ENCODE data around the gene GGCT. TPM values are rescaled to one million over a fixed set of nuclear protein-coding genes. Genes with fewer than 3 reads are reported as not detected.

Gene GGCT
- total and polyA plus RNA-seq, 8 donors, result 41.9 to 68.4 (median 61.2) TPM

DNA sequence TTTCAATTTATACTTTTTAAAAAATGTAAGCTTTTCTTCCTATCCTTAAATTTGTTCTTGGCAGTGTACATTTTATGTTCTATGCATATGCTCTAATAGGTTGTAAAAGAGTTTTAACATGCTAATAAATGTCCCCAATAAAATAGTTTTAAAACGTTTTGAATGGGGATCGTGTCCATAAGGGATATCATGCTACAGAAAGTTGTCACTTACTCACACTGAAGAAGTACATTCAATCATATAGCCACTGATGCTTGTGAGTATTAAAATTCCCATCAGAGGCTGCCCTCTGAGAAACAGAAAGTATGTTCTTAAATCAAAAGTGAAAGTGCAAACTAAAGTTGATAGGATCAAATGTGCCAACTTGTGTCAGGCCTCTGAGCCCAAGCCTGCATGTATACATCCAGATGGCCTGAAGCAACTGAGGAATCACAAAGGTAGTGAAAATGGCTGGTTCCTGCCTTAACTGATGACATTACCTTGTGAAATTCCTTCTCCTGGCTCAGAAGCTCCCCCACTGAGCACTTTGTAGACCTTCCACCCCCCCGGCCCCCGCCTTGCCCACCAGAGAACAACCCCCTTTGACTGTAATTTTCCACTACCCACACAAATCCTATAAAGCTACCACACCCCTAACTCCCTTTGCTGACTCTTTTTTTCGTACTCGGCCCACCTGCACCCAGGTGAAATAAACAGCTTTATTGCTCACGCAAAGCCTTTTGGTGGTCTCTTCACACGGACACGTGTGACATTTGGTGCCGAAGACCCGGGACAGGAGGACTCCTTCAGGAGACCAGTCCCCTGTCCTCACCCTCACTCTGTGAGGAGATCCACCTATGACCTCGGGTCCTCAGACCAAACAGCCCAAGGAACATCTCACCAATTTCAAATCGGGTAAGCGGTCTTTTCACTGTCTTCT is 25.2 kb downstream of the GGCT start:
- Histone ChIP-seq H3K9me3 (no peaks in the 10 kb centered on the region), H3K36me3 (no peaks in the 10 kb centered on the region), H3K27ac (peak overlapping the region; percentile 93 to 94), H3K27me3 (no peaks in the 10 kb centered on the region), H3K4me3 (peak overlapping the region; percentile 53 to 66), H3K4me1 (peaks cover 36 to 45% of the 10 kb centered on the region in 2 donors)
- intact Hi-C loops (cut with DNase I), result no loop called here
- peak; percentile 13 for ATAC-seq
- no peak for DNase-seq
- TF ChIP-seq, protein P1, sequence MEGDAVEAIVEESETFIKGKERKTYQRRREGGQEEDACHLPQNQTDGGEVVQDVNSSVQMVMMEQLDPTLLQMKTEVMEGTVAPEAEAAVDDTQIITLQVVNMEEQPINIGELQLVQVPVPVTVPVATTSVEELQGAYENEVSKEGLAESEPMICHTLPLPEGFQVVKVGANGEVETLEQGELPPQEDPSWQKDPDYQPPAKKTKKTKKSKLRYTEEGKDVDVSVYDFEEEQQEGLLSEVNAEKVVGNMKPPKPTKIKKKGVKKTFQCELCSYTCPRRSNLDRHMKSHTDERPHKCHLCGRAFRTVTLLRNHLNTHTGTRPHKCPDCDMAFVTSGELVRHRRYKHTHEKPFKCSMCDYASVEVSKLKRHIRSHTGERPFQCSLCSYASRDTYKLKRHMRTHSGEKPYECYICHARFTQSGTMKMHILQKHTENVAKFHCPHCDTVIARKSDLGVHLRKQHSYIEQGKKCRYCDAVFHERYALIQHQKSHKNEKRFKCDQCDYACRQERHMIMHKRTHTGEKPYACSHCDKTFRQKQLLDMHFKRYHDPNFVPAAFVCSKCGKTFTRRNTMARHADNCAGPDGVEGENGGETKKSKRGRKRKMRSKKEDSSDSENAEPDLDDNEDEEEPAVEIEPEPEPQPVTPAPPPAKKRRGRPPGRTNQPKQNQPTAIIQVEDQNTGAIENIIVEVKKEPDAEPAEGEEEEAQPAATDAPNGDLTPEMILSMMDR (IDR thresholded peaks at IDR 0.05), result no peak

DNA sequence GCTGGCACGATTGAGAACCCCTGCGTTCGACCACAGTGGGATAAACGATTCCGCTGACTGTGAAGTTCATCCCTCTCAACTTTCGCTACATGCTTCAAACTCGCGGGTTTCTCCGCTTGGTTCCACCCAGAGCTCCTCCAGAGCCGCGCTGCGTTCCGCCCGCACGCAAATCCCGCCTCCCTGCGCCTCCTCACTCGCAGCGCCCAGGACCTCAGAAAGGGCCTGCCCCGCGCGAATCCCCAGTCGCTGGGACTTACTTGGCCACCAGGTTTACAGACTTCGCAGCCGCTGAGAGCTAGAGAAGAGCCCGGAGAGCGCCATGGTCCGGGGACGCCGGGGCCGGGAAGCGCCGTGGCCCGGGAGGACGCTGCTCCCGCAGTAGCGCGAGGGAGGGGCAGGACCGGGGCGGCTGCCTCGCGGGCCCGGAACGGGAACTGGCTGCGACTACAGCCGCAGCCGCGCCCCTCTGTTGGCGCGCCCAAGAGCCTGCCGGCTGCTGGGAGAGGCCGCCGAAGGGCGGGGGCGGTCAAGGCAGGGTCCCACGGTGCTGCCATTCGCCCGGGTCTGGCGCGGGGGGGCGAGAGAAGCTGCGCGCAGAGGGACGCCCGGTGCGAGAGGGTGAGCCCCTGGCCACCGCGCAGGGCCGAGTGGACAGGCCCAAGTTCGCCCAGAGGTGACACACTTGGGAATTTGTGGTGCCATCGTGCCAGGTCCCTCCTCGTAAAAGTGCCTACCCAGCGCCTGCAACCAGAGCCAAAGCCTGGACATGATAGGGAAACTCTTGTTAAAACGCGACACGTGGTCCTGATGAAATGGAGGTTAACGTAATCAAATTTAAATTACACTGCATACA is 26.1 kb downstream of the GGCT start, which contains the start of gene NOD1:
Gene NOD1 (minus strand): TSS at position 436 of the 853 bp plus-strand sequence. CDS start 21,863 bp downstream, outside the sequence.
- peak in 3 of 4 donors; percentile 85 to 98 (median 85) for DNase-seq
- H3K4me1 ChIP-seq, result peaks cover 43 to 54% of the 10 kb centered on the region in 2 donors
- no peaks in the 10 kb centered on the region for H3K27me3 ChIP-seq
- TF ChIP-seq, protein P1 (IDR thresholded peaks at IDR 0.05), result peak in 1 of 2 donors; percentile 25
- H3K4me3 ChIP-seq, result peak within 1 kb of the TSS; percentile 53 to 66
- peak within 1 kb of the TSS; percentile 93 to 94 for H3K27ac ChIP-seq
- H3K36me3 ChIP-seq, result no peaks in the 10 kb centered on the region
- peak; percentile 94 for ATAC-seq
- intact Hi-C loops (cut with DNase I), result no loop called here
- H3K9me3 ChIP-seq, result no peaks in the 10 kb centered on the region

DNA sequence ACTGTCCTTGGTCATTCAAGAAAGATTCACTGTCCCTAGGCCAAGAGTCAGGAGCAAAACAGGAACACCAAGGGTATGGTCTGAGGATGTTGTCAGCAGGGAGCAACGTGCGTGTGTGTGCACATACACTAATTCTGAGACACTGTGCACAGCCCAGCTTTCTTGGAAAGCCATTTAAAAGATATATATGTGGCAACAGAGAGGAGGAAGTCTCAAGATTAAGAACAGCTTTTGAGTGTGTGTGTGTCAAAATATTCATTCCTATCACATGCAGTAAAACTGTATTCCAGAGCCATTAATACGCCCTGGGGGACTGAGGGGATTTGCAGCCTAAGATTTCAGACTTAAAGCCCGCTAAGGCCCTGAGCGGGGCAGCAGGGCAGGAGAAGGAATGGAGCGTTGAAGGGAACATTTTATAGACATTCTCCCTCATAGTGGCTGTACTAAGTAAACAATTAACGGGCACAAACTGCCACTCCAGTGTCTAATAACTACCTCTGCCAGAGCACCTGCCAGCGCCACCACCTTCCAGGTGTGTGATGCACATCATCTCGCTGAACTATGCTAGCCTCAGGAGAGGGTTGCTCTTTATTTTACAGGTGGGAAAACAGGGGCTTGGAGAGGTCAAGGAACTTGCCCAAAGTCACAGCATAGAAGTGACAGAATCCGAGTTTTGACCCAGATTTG is 28.0 kb downstream of the GGCT start:
- no peaks in the 10 kb centered on the region for H3K9me3 ChIP-seq
- intact Hi-C loops (cut with DNase I), result no loop called here
- peak overlapping the region in 1 of 2 donors; percentile 53 for H3K4me3 ChIP-seq
- H3K36me3 ChIP-seq, result no peaks in the 10 kb centered on the region
- H3K4me1 ChIP-seq, result peaks cover 59 to 74% of the 10 kb centered on the region in 2 donors
- no peaks in the 10 kb centered on the region for H3K27me3 ChIP-seq
- TF ChIP-seq, protein P1 (IDR thresholded peaks at IDR 0.05), result no peak
- ATAC-seq (peak; percentile 25), DNase-seq (no peak)
- peak overlapping the region; percentile 17 to 39 for H3K27ac ChIP-seq

DNA sequence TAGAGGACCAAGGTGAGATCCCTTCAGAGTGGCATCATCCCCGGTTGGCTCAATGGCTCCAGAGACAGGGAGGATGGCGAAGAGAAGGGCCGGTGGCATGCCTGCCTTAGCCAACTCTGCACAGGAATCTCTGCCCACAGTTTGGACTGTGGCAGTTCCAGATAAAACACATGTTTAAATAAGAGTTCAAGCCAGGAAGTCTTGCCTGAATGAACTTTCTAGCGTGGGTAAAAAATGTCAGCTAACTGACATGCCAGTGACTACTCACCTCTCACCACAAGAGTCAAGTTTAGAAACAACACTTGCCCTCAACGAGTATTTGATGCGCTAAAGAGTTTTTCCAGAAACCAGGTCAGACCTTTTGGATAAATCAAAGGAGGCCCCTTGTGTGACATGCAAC is 29.0 kb downstream of the GGCT start:
- no peaks in the 10 kb centered on the region for H3K36me3 ChIP-seq
- no peaks in the 10 kb centered on the region for H3K9me3 ChIP-seq
- intact Hi-C loops (cut with DNase I), result no loop called here
- H3K27ac ChIP-seq, result peak overlapping the region; percentile 14 to 71
- no peak overlapping the region for H3K4me3 ChIP-seq
- peaks cover 66 to 84% of the 10 kb centered on the region in 2 donors for H3K4me1 ChIP-seq
- ATAC-seq, result no peak
- TF ChIP-seq, protein P1 (IDR thresholded peaks at IDR 0.05), result no peak
- DNase-seq, result no peak
- H3K27me3 ChIP-seq, result no peaks in the 10 kb centered on the region
